Transverse colon (tissue), 4 donors: ENCODE data around the gene LPCAT1. TPM values are rescaled to one million over a fixed set of nuclear protein-coding genes. Genes with fewer than 3 reads are reported as not detected.

ENCODE experiments used
- DNase-seq: peaks from one replicate; pipeline ENCODE4 v3.0.0-alpha.2; 2019
- H3K27ac ChIP-seq, 4 donors: fragments of 200-600 bp; sonication (generic); 2 replicates each; pipeline ENCODE4 v1.5.1; 2016 to 2018; ENCODE audit warnings: inconsistent platforms in 4 of 4
- H3K27me3 ChIP-seq: fragments of 200-600 bp; sonication (generic); 2 replicates; pipeline ENCODE4 v1.5.1; 2017; ENCODE audit warnings: inconsistent platforms
- H3K36me3 ChIP-seq, 4 donors: fragments of 200-600 bp; sonication (generic); 2 replicates each; pipeline ENCODE4 v1.5.1; 2017 to 2019; ENCODE audit warnings: inconsistent platforms in 4 of 4
- H3K4me1 ChIP-seq, 4 donors: fragments of 200-600 bp; sonication (generic); 2 replicates each; pipeline ENCODE4 v1.5.1; 2017 to 2020; ENCODE audit warnings: inconsistent platforms in 4 of 4
- H3K4me3 ChIP-seq, 4 donors: fragments of 200-600 bp; sonication (generic); 1 replicate in 1 of 4; 2 replicates in 3 of 4; pipeline versions ENCODE4 v1.5.1 to v1.6.1; 2017 to 2019; ENCODE audit warnings: inconsistent platforms in 4 of 4
- H3K9me3 ChIP-seq, 2 donors: fragments of 200-600 bp; sonication (generic); 2 replicates each; pipeline ENCODE4 v1.5.1; 2017 to 2019; ENCODE audit warnings: inconsistent platforms in 2 of 2
- EP300 ChIP-seq: sonication (generic); formaldehyde crosslinking; IDR thresholded peaks from one replicate; pipeline ENCODE4 v1.6.1; 2017; ENCODE audit warnings: antibody characterized with exemption, low read depth
- POLR2A ChIP-seq: fragments of 450-650 bp; IDR thresholded peaks from one replicate; pipeline ENCODE4 v1.6.1; 2016; ENCODE audit warnings: antibody characterized with exemption, mild to moderate bottlenecking, moderate library complexity
- POLR2AphosphoS5 ChIP-seq, 3 donors: sonication (generic); formaldehyde crosslinking; IDR thresholded peaks; one replicate each; pipeline ENCODE4 v1.6.1; 2016; ENCODE audit warnings: antibody characterized with exemption in 3 of 3
- WGBS, 2 donors: methylation state at CpG; one replicate each; pipeline ENCODE4 v1.1.5; 2018; ENCODE audit warnings: low coverage in 1 of 2; 5-methylcytosine and 5-hydroxymethylcytosine counted together
- in situ Hi-C, 4 donors: fragments of 200-750 bp; cut with MboI; loops; one replicate each; pipeline versions ENCODE4 v1.15.0 to v1.15.1; 2017; ENCODE audit warnings: low sequenced_read_pairs in 3 of 4, low pct_ligation_motif_present in 1 of 4, low pct_unique_long_range_greater_than_20kb in 1 of 4
- intact Hi-C: fragments of 100-400 bp; cut with DNase I; formaldehyde crosslinking; loops from one replicate; pipeline ENCODE4 v1.15.1; 2023; ENCODE audit warnings: low total_unique reads
- total RNA-seq, 4 donors: library from RNA; depleted of rRNA; stranded (reverse); fragments of >200 nt; gene quantifications; one replicate each; pipeline ENCODE4 v1.1.0, GENCODE V29; 2016
- TF ChIP-seq, protein P1 (sequence below), 5 experiments: fragments of 200-600 bp in 3 of 5; fragments of 450-650 bp in 2 of 5; sonication (generic) in 3 of 5; IDR thresholded peaks; 1 replicate in 2 of 5; 2 replicates in 3 of 5; pipeline ENCODE4 v1.5.1; 2016 to 2017; ENCODE audit warnings: antibody characterized with exemption in 5 of 5, inconsistent platforms in 3 of 5, mild to moderate bottlenecking in 2 of 5, moderate library complexity in 1 of 5

Gene LPCAT1
- total RNA-seq, 4 donors from 2014 or later, result 10.0 to 50.5 (median 21.0) TPM

DNA sequence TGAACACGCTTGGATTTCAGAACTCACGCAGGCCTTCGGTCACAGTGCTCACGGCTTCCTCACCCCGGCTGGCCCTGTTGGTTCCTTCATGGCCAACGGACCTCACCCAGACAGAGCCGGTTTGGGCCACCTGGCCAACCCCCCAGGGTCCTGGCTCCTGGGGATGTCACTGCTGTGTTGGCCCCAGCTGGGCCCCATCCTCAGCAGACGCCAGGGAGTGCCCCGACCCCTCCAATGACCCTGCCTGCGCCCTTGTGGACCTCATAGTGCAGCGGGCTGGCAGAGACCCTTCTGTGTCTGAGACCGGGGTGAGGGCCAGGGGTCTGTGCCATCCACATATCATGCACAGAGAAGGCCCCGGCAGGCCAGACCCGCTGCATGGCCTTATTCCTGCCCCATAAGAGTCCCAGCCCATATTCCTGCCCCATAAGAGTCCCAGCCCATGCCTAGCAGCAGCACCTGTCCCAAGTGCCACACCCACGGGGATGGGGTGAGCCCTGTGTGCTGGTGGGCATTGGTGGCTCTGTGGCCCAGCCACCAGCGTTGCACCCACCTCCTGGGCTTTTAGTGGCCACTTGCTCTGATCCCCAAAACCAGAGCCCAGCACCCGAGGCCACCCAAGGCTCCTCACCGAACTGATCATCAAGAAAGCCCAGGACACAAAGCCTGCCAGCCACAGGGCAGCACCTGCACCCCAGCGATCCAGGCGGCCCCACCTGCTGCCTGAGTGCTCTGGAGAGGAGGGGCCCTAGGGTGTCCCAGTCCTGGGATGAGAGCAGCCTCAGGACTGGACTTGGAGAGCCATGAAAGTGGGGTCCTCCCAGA, 1.3 kb upstream of the LPCAT1 start:
- intact Hi-C loops (no loop called here), in situ Hi-C loops (no loop called here)
- 86% methylated on average over 8 of the region's 20 CpGs; no CpG with 5 or more reads in 1 of the 2 donors for WGBS, 2 donors
- Histone ChIP-seq H3K27ac (peak overlapping the region in 1 of 4 donors; percentile 94), H3K36me3 (no peaks in the 10 kb centered on the region), H3K4me3 (peak overlapping the region in 1 of 4 donors; percentile 99), H3K27me3 (no peaks in the 10 kb centered on the region), H3K9me3 (no peaks in the 10 kb centered on the region), H3K4me1 (peaks cover 9 to 26% (median 18%) of the 10 kb centered on the region in 4 donors)
- peak; percentile 7 for DNase-seq
- TF ChIP-seq EP300 (no peak), POLR2AphosphoS5 (IDR thresholded peaks at IDR 0.05) (no peak), POLR2A (no peak)
- TF ChIP-seq, protein P1, sequence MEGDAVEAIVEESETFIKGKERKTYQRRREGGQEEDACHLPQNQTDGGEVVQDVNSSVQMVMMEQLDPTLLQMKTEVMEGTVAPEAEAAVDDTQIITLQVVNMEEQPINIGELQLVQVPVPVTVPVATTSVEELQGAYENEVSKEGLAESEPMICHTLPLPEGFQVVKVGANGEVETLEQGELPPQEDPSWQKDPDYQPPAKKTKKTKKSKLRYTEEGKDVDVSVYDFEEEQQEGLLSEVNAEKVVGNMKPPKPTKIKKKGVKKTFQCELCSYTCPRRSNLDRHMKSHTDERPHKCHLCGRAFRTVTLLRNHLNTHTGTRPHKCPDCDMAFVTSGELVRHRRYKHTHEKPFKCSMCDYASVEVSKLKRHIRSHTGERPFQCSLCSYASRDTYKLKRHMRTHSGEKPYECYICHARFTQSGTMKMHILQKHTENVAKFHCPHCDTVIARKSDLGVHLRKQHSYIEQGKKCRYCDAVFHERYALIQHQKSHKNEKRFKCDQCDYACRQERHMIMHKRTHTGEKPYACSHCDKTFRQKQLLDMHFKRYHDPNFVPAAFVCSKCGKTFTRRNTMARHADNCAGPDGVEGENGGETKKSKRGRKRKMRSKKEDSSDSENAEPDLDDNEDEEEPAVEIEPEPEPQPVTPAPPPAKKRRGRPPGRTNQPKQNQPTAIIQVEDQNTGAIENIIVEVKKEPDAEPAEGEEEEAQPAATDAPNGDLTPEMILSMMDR (IDR thresholded peaks at IDR 0.05), result no peak

DNA sequence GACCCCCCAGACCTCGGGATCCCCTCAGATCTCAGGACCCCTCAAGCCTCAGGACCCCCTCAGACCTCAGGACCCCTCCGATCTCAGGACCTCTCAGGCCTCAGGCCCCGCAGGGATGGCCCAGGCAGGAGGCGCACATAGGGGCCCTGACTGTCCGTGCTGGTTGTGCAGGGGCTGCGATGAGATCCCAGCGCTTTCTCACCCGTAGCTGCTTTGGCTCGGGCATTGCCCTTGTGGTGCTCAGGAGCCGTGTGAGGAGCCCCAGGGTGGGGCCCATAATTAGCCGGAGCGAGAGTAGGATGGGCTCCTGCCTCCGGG, 680 bp upstream of the LPCAT1 start:
- Histone ChIP-seq H3K9me3 (no peaks in the 10 kb centered on the region), H3K4me3 (peak overlapping the region in 3 of 4 donors; percentile 77 to 99 (median 91)), H3K27me3 (no peaks in the 10 kb centered on the region), H3K4me1 (peaks cover 9 to 26% (median 18%) of the 10 kb centered on the region in 4 donors), H3K36me3 (no peaks in the 10 kb centered on the region), H3K27ac (peak overlapping the region; percentile 89 to 94 (median 91))
- intact Hi-C loops (no loop called here), in situ Hi-C loops (no loop called here)
- TF ChIP-seq POLR2A, result no peak
- TF ChIP-seq, protein P1 (IDR thresholded peaks at IDR 0.05), result no peak
- no peak for TF ChIP-seq EP300
- TF ChIP-seq POLR2AphosphoS5 (IDR thresholded peaks at IDR 0.05), result no peak
- DNase-seq, result peak; percentile 11
- WGBS, 2 donors, result 76% methylated on average over 13 of the region's 13 CpGs; no CpG with 5 or more reads in 1 of the 2 donors

DNA sequence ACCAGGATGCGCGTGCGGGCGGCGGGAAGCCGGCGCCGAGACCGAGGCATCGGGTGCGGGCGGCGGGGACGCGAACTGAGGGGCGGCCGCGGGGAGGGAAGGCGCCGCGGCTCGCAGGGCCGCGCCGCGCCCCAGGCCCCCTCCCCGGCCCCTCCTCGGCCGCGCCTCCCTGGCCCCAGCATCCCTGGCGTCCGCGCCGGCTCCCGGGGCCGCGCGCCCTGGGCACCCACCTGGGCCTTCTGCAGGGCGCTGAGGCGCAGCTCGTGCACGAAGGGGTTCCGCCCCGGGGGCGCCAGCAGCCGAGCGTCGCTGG, 324 bp downstream of the LPCAT1 start:
- intact Hi-C loops, result no loop called here
- Histone ChIP-seq H3K9me3 (no peaks in the 10 kb centered on the region), H3K27me3 (no peaks in the 10 kb centered on the region), H3K36me3 (no peaks in the 10 kb centered on the region), H3K27ac (peak overlapping the region; percentile 89 to 94 (median 91)), H3K4me1 (peaks cover 9 to 26% (median 18%) of the 10 kb centered on the region in 4 donors), H3K4me3 (peak overlapping the region; percentile 77 to 99 (median 88))
- in situ Hi-C loops, result no loop called here
- DNase-seq, result peak; percentile 18
- 0% methylated on average over 38 of the region's 48 CpGs; no CpG with 5 or more reads in 1 of the 2 donors for WGBS, 2 donors
- TF ChIP-seq, protein P1 (IDR thresholded peaks at IDR 0.05), result no peak
- TF ChIP-seq POLR2AphosphoS5 (IDR thresholded peaks at IDR 0.05) (no peak), EP300 (no peak), POLR2A (no peak)

DNA sequence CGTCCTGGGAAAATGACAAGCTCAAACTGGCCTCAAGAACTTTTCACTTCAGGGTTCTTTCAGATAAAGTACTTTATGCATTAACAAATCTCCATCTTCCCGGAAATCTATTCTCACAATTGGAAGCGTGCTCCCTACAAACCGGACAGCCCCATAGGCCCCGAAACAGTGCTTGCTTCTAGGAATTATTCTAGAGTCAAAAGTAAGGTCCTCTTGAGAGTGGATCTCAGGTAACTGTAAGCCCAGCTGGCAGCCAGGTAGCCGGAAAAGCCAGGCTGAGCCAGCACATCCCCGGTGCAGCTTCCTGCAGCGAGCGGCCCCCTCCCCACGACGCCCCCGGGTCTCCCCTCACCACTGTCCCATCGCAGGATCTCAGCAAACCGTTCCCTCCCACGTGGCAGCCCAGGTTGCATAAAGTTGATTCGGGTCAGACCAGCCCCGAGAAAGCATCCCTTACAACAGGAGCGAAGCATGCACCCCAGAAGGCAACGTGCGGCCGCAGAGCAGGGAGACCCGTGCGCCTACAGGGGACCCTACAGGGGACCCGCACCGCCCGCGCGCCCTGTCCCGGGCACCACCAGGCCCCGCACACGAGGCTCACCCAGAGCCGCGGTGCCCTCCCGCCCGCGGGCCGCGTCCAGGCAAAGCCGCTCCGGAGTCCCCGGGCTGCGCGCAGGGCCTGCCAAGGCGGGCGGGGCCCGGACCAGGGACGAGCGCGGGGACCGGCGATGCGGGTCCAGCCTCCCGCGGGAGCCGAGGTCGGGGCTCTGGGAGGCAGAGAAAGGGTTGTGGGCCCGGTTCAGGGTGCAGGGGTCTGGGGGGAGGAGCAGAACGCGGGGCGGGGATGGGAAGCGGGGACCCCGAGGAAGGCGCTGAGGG, 920 bp downstream of the LPCAT1 start:
- in situ Hi-C loops, result no loop called here
- 24% methylated on average over 19 of the region's 63 CpGs; no CpG with 5 or more reads in 1 of the 2 donors for WGBS, 2 donors
- peak overlapping the region; percentile 89 to 94 (median 91) for H3K27ac ChIP-seq
- H3K9me3 ChIP-seq, result no peaks in the 10 kb centered on the region
- peak overlapping the region; percentile 77 to 99 (median 88) for H3K4me3 ChIP-seq
- intact Hi-C loops, result no loop called here
- H3K4me1 ChIP-seq, result peaks cover 9 to 26% (median 18%) of the 10 kb centered on the region in 4 donors
- no peaks in the 10 kb centered on the region for H3K27me3 ChIP-seq
- H3K36me3 ChIP-seq, result no peaks in the 10 kb centered on the region
- DNase-seq, result peak; percentile 7
- TF ChIP-seq EP300 (no peak), POLR2AphosphoS5 (IDR thresholded peaks at IDR 0.05) (no peak), POLR2A (no peak)
- TF ChIP-seq, protein P1 (IDR thresholded peaks at IDR 0.05), result no peak
